ENCODE data around the gene GFI1B. TPM values are rescaled to one million over a fixed set of nuclear protein-coding genes. Genes with fewer than 3 reads are reported as not detected.
A peak's percentile ranks its signal among the peaks of the same experiment; 100 is the strongest.

GFI1B gene
- total and polyA plus RNA-seq, 2 of the 13 experiments (the other 11 are each of a cell fraction or from before 2014, with no cell fraction given): 0.15 to 0.51 TPM

DNA sequence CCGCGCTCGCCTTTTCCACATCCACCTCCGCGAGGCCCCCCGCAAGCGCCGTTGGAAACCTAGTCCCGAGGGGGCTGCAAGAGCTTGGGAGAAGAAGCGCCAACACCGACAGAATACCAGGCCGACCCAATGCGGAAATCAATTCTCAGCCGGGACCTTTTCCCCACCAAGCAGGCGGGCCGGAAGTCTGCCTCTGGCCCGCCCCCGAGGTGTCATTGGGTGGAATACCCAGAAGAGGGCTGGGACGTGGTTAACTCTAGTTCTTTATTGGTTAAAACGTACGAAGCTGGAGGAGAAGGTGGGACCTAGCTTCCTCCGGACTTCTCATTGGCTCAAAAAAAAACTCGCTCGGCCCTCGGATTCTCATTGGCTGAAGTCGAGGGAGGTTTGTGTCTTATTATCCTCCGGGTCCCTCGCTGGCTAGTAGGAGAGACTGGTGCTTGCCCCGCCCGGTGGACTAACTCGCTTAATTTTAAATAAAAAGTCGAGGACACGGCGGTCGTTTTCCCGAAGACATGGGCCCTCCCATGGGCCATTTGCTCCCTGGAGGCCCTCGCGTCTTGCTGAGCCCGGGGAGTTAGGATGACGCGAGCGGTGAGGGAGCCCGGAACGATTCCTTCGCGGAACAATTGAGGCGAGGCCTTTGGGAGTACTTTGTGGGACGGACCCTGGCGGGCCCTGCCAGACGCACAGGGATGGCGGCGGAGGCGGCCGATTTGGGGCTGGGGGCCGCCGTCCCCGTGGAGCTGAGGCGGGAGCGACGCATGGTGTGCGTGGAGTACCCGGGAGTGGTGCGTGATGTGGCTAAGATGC is 52.0 kb downstream of the GFI1B start, which contains the start of gene GTF3C5 (continued):
- TF ChIP-seq XBP1 (CRISPR knock-in tag; IDR thresholded peaks at IDR 0.05) (no peak), ZNF331 (CRISPR knock-in tag; IDR thresholded peaks at IDR 0.05) (peak; percentile 78), GTF2F1 (IDR thresholded peaks at IDR 0.05; ENCODE audit: low read length) (0 out of 2 replicates have a peak, but pooled peaks have one; percentile 48), ZNF383 (CRISPR knock-in tag; IDR thresholded peaks at IDR 0.05; ENCODE audit: borderline replicate concordance) (no peak), ZC3H13 (CRISPR knock-in tag; IDR thresholded peaks at IDR 0.05) (no peak; the same call in 1 of the 2 replicates), ZNF317 (CRISPR knock-in tag; IDR thresholded peaks at IDR 0.05) (no peak), ZNF816 (CRISPR knock-in tag; IDR thresholded peaks at IDR 0.05; ENCODE audit: borderline replicate concordance) (peak; percentile 85), NR3C1 (CRISPR knock-in tag; IDR thresholded peaks at IDR 0.05) (no peak), ETV6 (CRISPR knock-in tag; conservative IDR thresholded peaks at IDR 0.05) (peak; percentile 89), ZNF83 (CRISPR knock-in tag; IDR thresholded peaks at IDR 0.05; ENCODE audit: borderline replicate concordance) (no peak), RORA (CRISPR knock-in tag; IDR thresholded peaks at IDR 0.05) (no peak), HOXA7 (CRISPR knock-in tag; IDR thresholded peaks at IDR 0.05) (no peak), ATF1 (CRISPR knock-in tag; IDR thresholded peaks at IDR 0.05) (peak; percentile 80), KDM6A (CRISPR knock-in tag; IDR thresholded peaks at IDR 0.05; ENCODE audit: low read depth) (no peak), SP140L (CRISPR knock-in tag; IDR thresholded peaks at IDR 0.05; ENCODE audit: borderline replicate concordance) (no peak)
- TF ChIP-seq, protein P1, sequence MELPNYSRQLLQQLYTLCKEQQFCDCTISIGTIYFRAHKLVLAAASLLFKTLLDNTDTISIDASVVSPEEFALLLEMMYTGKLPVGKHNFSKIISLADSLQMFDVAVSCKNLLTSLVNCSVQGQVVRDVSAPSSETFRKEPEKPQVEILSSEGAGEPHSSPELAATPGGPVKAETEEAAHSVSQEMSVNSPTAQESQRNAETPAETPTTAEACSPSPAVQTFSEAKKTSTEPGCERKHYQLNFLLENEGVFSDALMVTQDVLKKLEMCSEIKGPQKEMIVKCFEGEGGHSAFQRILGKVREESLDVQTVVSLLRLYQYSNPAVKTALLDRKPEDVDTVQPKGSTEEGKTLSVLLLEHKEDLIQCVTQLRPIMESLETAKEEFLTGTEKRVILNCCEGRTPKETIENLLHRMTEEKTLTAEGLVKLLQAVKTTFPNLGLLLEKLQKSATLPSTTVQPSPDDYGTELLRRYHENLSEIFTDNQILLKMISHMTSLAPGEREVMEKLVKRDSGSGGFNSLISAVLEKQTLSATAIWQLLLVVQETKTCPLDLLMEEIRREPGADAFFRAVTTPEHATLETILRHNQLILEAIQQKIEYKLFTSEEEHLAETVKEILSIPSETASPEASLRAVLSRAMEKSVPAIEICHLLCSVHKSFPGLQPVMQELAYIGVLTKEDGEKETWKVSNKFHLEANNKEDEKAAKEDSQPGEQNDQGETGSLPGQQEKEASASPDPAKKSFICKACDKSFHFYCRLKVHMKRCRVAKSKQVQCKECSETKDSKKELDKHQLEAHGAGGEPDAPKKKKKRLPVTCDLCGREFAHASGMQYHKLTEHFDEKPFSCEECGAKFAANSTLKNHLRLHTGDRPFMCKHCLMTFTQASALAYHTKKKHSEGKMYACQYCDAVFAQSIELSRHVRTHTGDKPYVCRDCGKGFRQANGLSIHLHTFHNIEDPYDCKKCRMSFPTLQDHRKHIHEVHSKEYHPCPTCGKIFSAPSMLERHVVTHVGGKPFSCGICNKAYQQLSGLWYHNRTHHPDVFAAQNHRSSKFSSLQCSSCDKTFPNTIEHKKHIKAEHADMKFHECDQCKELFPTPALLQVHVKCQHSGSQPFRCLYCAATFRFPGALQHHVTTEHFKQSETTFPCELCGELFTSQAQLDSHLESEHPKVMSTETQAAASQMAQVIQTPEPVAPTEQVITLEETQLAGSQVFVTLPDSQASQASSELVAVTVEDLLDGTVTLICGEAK (IDR thresholded peaks at IDR 0.05): peak; percentile 44; the same call in 1 of the 2 replicates
- TF ChIP-seq, protein P1 (CRISPR knock-in tag; IDR thresholded peaks at IDR 0.05): peak; percentile 90
- TF ChIP-seq, protein P2, sequence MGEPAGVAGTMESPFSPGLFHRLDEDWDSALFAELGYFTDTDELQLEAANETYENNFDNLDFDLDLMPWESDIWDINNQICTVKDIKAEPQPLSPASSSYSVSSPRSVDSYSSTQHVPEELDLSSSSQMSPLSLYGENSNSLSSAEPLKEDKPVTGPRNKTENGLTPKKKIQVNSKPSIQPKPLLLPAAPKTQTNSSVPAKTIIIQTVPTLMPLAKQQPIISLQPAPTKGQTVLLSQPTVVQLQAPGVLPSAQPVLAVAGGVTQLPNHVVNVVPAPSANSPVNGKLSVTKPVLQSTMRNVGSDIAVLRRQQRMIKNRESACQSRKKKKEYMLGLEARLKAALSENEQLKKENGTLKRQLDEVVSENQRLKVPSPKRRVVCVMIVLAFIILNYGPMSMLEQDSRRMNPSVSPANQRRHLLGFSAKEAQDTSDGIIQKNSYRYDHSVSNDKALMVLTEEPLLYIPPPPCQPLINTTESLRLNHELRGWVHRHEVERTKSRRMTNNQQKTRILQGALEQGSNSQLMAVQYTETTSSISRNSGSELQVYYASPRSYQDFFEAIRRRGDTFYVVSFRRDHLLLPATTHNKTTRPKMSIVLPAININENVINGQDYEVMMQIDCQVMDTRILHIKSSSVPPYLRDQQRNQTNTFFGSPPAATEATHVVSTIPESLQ (CRISPR knock-in tag; conservative IDR thresholded peaks at IDR 0.05): no peak; the same call in 1 of the 2 replicates

Data from HepG2 (cell line).